ENCODE measurements around the gene SGTB.
A peak's percentile ranks its signal among the peaks of the same experiment; 100 is the strongest.

SGTB gene

DNA sequence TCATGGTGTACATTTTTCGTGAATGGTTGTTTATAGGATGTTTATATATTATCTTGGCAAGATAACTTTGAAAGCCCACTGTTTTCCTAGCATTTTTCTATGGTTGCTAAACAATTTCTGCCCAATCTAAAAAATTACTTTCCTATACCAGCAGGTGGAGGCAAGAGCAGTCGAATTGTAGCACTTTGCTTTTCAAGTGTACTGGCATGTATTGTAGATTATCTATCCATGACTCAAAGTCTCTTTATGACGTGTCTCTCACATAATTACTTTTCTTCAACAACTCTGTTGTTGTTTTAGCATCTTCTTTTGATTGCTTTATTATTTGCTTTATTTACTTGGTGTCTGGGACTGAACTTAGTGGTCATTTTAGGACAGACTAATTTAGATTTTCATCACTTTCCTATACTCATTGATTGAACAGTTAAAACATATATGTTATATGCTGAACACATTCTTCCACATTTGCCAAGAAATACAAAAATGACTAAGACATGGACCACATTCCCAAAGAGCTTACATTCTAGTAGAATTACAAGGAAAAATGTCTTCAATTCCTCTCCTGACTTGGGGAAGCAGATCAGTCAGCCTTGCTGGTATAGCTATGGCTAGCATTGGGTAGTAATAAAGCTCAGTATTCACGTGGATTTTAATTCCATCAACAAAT, 20.8 kb upstream of the SGTB start:
- Histone ChIP-seq H2AFZ (ENCODE audit: low read depth, low read length) (no peak overlapping the region), H4K20me1 (ENCODE audit: insufficient read depth, low read length) (no peaks in the 10 kb centered on the region), H3K4me2 (ENCODE audit: insufficient read depth, low read length) (no peak overlapping the region), H3K27ac (ENCODE audit: low read length) (no peak overlapping the region), H3K79me2 (ENCODE audit: insufficient read depth, low read length) (0 out of 2 replicates have a peak, but pooled peaks cover 5% of the 10 kb centered on the region), H3K27me3 (ENCODE audit: insufficient read depth, low read length, poor library complexity) (no peaks in the 10 kb centered on the region), H3K36me3 (ENCODE audit: insufficient read depth, low read length) (no peaks in the 10 kb centered on the region), H3K4me1 (ENCODE audit: insufficient read depth, low read length) (no peaks in the 10 kb centered on the region), H3K4me3 (ENCODE audit: low read depth in 1 of 2, low read length in 2 of 2) (no peak overlapping the region), H3K9me3 (ENCODE audit: insufficient read depth, low read length, severe bottlenecking) (no peaks in the 10 kb centered on the region), H3K9ac (ENCODE audit: low read depth, low read length) (no peak overlapping the region)
- TF ChIP-seq EZH2 (IDR thresholded peaks at IDR 0.05; ENCODE audit: borderline replicate concordance, low read depth, low read length, severe bottlenecking) = no peak
- TF ChIP-seq, protein P1, sequence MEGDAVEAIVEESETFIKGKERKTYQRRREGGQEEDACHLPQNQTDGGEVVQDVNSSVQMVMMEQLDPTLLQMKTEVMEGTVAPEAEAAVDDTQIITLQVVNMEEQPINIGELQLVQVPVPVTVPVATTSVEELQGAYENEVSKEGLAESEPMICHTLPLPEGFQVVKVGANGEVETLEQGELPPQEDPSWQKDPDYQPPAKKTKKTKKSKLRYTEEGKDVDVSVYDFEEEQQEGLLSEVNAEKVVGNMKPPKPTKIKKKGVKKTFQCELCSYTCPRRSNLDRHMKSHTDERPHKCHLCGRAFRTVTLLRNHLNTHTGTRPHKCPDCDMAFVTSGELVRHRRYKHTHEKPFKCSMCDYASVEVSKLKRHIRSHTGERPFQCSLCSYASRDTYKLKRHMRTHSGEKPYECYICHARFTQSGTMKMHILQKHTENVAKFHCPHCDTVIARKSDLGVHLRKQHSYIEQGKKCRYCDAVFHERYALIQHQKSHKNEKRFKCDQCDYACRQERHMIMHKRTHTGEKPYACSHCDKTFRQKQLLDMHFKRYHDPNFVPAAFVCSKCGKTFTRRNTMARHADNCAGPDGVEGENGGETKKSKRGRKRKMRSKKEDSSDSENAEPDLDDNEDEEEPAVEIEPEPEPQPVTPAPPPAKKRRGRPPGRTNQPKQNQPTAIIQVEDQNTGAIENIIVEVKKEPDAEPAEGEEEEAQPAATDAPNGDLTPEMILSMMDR (IDR thresholded peaks at IDR 0.05; ENCODE audit: borderline replicate concordance, extremely low read depth, low read length, poor library complexity, severe bottlenecking) = peak; percentile 71
- ATAC-seq (ENCODE audit: insufficient read depth, low read depth) (peak; percentile 78), DNase-seq (peak; percentile 41)

DNA sequence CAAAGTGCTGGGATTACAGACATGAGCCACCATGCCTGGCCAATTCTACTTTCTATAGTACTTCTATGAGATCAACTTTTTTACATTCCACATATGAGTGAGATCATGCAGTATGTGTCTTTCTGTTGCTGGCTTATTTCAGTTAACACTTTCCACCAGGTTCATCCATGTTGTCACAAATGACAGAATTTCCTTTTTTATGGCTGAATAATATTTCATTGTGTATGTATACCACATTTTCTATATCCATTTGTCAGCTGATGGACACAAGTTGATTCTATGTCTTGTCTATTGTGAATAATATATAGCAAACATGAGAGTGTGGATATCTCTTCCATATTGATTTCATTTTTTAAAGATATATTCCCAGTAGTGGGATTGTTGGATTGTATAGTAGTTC, 17.3 kb upstream of the SGTB start:
- H3K4me1 ChIP-seq (ENCODE audit: insufficient read depth, low read length) = no peaks in the 10 kb centered on the region
- no peak overlapping the region for H3K4me3 ChIP-seq (ENCODE audit: low read depth in 1 of 2, low read length in 2 of 2)
- no peak for ATAC-seq (ENCODE audit: insufficient read depth, low read depth)
- no peaks in the 10 kb centered on the region for H3K36me3 ChIP-seq (ENCODE audit: insufficient read depth, low read length)
- no peak overlapping the region for H3K27ac ChIP-seq (ENCODE audit: low read length)
- DNase-seq = no peak
- no peak for TF ChIP-seq EZH2 (IDR thresholded peaks at IDR 0.05; ENCODE audit: borderline replicate concordance, low read depth, low read length, severe bottlenecking)
- TF ChIP-seq, protein P1 (IDR thresholded peaks at IDR 0.05; ENCODE audit: borderline replicate concordance, extremely low read depth, low read length, poor library complexity, severe bottlenecking) = no peak
- H3K9me3 ChIP-seq (ENCODE audit: insufficient read depth, low read length, severe bottlenecking) = no peaks in the 10 kb centered on the region
- peaks cover 5% of the 10 kb centered on the region; the same call in 1 of the 2 replicates for H3K79me2 ChIP-seq (ENCODE audit: insufficient read depth, low read length)
- H3K4me2 ChIP-seq (ENCODE audit: insufficient read depth, low read length) = no peak overlapping the region
- H2AFZ ChIP-seq (ENCODE audit: low read depth, low read length) = no peak overlapping the region
- H3K9ac ChIP-seq (ENCODE audit: low read depth, low read length) = no peak overlapping the region
- H3K27me3 ChIP-seq (ENCODE audit: insufficient read depth, low read length, poor library complexity) = no peaks in the 10 kb centered on the region
- no peaks in the 10 kb centered on the region for H4K20me1 ChIP-seq (ENCODE audit: insufficient read depth, low read length)

DNA sequence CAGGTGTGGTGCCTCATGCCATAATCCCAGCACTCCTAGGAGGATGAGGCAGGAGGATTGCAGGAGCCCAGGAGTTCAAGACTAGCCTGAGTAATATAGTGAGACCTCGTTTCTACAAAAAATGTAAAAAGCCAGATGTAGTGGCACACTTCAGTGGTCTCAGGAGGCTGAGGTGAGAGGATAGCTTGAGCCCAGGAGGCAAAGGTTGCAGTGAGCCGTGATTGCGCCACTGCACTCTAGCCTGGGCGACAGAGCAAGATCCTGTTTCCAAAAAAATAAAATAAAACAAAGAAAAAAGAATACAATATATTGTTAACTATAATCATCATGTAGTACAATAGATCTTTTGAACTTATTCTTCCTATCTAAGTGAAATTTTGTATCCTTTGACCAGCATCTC, 16.4 kb upstream of the SGTB start:
- Histone ChIP-seq H3K9ac (ENCODE audit: low read depth, low read length) (no peak overlapping the region), H3K4me1 (ENCODE audit: insufficient read depth, low read length) (no peaks in the 10 kb centered on the region), H3K79me2 (ENCODE audit: insufficient read depth, low read length) (peaks cover 5% of the 10 kb centered on the region; the same call in 1 of the 2 replicates), H3K4me2 (ENCODE audit: insufficient read depth, low read length) (no peak overlapping the region), H3K9me3 (ENCODE audit: insufficient read depth, low read length, severe bottlenecking) (no peaks in the 10 kb centered on the region), H3K4me3 (ENCODE audit: low read depth in 1 of 2, low read length in 2 of 2) (no peak overlapping the region), H4K20me1 (ENCODE audit: insufficient read depth, low read length) (no peaks in the 10 kb centered on the region), H3K36me3 (ENCODE audit: insufficient read depth, low read length) (no peaks in the 10 kb centered on the region), H3K27ac (ENCODE audit: low read length) (no peak overlapping the region), H3K27me3 (ENCODE audit: insufficient read depth, low read length, poor library complexity) (no peaks in the 10 kb centered on the region), H2AFZ (ENCODE audit: low read depth, low read length) (no peak overlapping the region)
- no peak for TF ChIP-seq EZH2 (IDR thresholded peaks at IDR 0.05; ENCODE audit: borderline replicate concordance, low read depth, low read length, severe bottlenecking)
- TF ChIP-seq, protein P1 (IDR thresholded peaks at IDR 0.05; ENCODE audit: borderline replicate concordance, extremely low read depth, low read length, poor library complexity, severe bottlenecking) = no peak
- ATAC-seq (ENCODE audit: insufficient read depth, low read depth) (no peak), DNase-seq (no peak)

Measured in DND-41 (cell line).